GM23338 (cell line): Measurements from ENCODE around the gene VAPB. TPM values are rescaled to one million over a fixed set of nuclear protein-coding genes. Genes with fewer than 3 reads are reported as not detected.

Experiments
- ATAC-seq: fragments of 200-7000 bp; cut with Tn5 transposase; 3 replicates; pipeline ENCODE4 v1.9.1; 2020
- DNase-seq: peaks from one replicate; pipeline ENCODE4 v3.0.0-alpha.2; 2015; ENCODE audit warnings: low spot score
- H2AFZ ChIP-seq: fragments of 200-600 bp; sonication (generic); 2 replicates; pipeline ENCODE4 v1.8.0; 2016; ENCODE audit warnings: antibody characterized with exemption, mild to moderate bottlenecking, moderate library complexity
- H3F3A ChIP-seq: fragments of 200-600 bp; sonication (generic); replicated peaks from 2 replicates; pipeline ENCODE4 v1.8.0; 2017; ENCODE audit warnings: antibody characterized with exemption, mixed run types, low read depth
- H3K27ac ChIP-seq: fragments of 200-600 bp; sonication (generic); 2 replicates; pipeline ENCODE4 v1.6.1; 2016; ENCODE audit warnings: low read depth
- H3K27me3 ChIP-seq: fragments of 200-600 bp; sonication (generic); 2 replicates; pipeline ENCODE4 v1.8.0; 2016; ENCODE audit warnings: mild to moderate bottlenecking, mixed run types, moderate library complexity; ENCODE audit not compliant: insufficient read depth
- H3K36me3 ChIP-seq: fragments of 200-600 bp; sonication (generic); 2 replicates; pipeline ENCODE4 v1.8.0; 2016; ENCODE audit warnings: mild to moderate bottlenecking; ENCODE audit not compliant: insufficient read depth
- H3K4me1 ChIP-seq: fragments of 200-600 bp; sonication (generic); 2 replicates; pipeline ENCODE4 v1.8.0; 2016; ENCODE audit warnings: mild to moderate bottlenecking, moderate library complexity; ENCODE audit not compliant: insufficient read depth
- H3K4me2 ChIP-seq: fragments of 200-600 bp; sonication (generic); 2 replicates; pipeline ENCODE4 v1.7.1; 2017; ENCODE audit warnings: mixed run types
- H3K4me3 ChIP-seq: fragments of 200-600 bp; sonication (generic); 2 replicates; pipeline ENCODE4 v1.6.1; 2016; ENCODE audit warnings: mixed run types
- H3K79me2 ChIP-seq: fragments of 200-600 bp; sonication (generic); replicated peaks from 2 replicates; pipeline ENCODE4 v1.8.0; 2017; ENCODE audit warnings: mild to moderate bottlenecking; ENCODE audit not compliant: insufficient read depth
- H3K9me2 ChIP-seq: fragments of 200-600 bp; sonication (generic); 2 replicates; pipeline ENCODE4 v1.8.0; 2017; ENCODE audit not compliant: insufficient read depth
- H4K20me1 ChIP-seq: fragments of 200-600 bp; sonication (generic); replicated peaks from 2 replicates; pipeline ENCODE4 v1.8.0; 2017; ENCODE audit warnings: mild to moderate bottlenecking; ENCODE audit not compliant: insufficient read depth
- H3K27ac Mint-ChIP-seq: 2 replicates; pipeline ENCODE4 v1.8.0; 2020; ENCODE audit warnings: inconsistent platforms, mild to moderate bottlenecking, moderate library complexity, mixed read lengths
- H3K27me3 Mint-ChIP-seq: 3 replicates; pipeline ENCODE4 v1.8.0; 2022; ENCODE audit warnings: low read depth, mild to moderate bottlenecking, moderate library complexity, mixed read lengths, inconsistent platforms; ENCODE audit not compliant: insufficient read depth, poor library complexity
- H3K36me3 Mint-ChIP-seq: 3 replicates; pipeline ENCODE4 v1.8.0; 2021; ENCODE audit warnings: low read depth, mild to moderate bottlenecking, inconsistent platforms, moderate library complexity, mixed read lengths
- H3K4me1 Mint-ChIP-seq: 3 replicates; pipeline ENCODE4 v1.8.0; 2020; ENCODE audit warnings: mild to moderate bottlenecking, inconsistent platforms, mixed read lengths
- H3K4me3 Mint-ChIP-seq: 3 replicates; pipeline ENCODE4 v1.8.0; 2021; ENCODE audit warnings: moderate library complexity, mild to moderate bottlenecking, inconsistent platforms, mixed read lengths
- H3K9me3 Mint-ChIP-seq: 3 replicates; pipeline ENCODE4 v1.8.0; 2020; ENCODE audit warnings: moderate library complexity, mild to moderate bottlenecking, inconsistent platforms, mixed read lengths
- CREB1 ChIP-seq: fragments of 250-450 bp; sonication (Bioruptor Pico); IDR thresholded peaks from 2 replicates; pipeline ENCODE4 v1.5.0; 2020; ENCODE audit warnings: low read depth, mild to moderate bottlenecking, moderate library complexity
- EZH2 ChIP-seq: fragments of 200-600 bp; sonication (generic); IDR thresholded peaks from one replicate; pipeline ENCODE4 v1.8.0; 2017; ENCODE audit warnings: antibody characterized with exemption, mild to moderate bottlenecking, low read depth; ENCODE audit not compliant: unreplicated experiment
- EZH2phosphoT487 ChIP-seq: fragments of 200-600 bp; sonication (generic); IDR thresholded peaks from one replicate; pipeline ENCODE4 v1.8.1; 2018; ENCODE audit warnings: antibody characterized with exemption; ENCODE audit not compliant: unreplicated experiment
- JUNB ChIP-seq: IDR thresholded peaks from one replicate; pipeline ENCODE4 v1.6.1; 2016; ENCODE audit warnings: antibody characterized with exemption; ENCODE audit not compliant: unreplicated experiment
- NANOG ChIP-seq: IDR thresholded peaks from 2 replicates; pipeline ENCODE4 v1.6.1; 2016; ENCODE audit warnings: antibody characterized with exemption, borderline replicate concordance
- POLR2AphosphoS5 ChIP-seq: IDR thresholded peaks from 2 replicates; pipeline ENCODE4 v1.6.1; 2016; ENCODE audit warnings: antibody characterized with exemption, low read depth
- STAT1 ChIP-seq: IDR thresholded peaks from one replicate; pipeline ENCODE4 v1.6.1; 2016; ENCODE audit warnings: antibody characterized with exemption; ENCODE audit not compliant: unreplicated experiment
- ZNF114 ChIP-seq: fragments of 250-450 bp; sonication (Bioruptor Pico); IDR thresholded peaks from 2 replicates; pipeline ENCODE4 v1.5.0; 2020; ENCODE audit warnings: mild to moderate bottlenecking, moderate library complexity
- ZNF331 ChIP-seq: fragments of 250-450 bp; sonication (Bioruptor Pico); IDR thresholded peaks from 2 replicates; pipeline ENCODE4 v1.5.0; 2020; ENCODE audit warnings: low read depth, mild to moderate bottlenecking, moderate library complexity
- polyA plus RNA-seq: library from polyadenylated mRNA; unstranded; fragments of >200 nt; fragmentation: Nextera tagmentation; extraction: Ambion mirVana; gene quantifications from 2 replicates; pipeline ENCODE4 v1.2.1, GENCODE V29; 2016
- total RNA-seq: library from RNA; depleted of rRNA; stranded (reverse); fragments of >200 nt; shearing (Covaris generic); gene quantifications from 2 replicates; pipeline ENCODE4 v1.2.3, GENCODE V29; 2014
- TF ChIP-seq, protein P1 (sequence below), 2 experiments: fragments of 200-600 bp in 1 of 2; sonication (generic) in 1 of 2; conservative IDR thresholded peaks; 2 replicates each; pipeline versions ENCODE4 v1.5.1 to v1.6.1; 2016 to 2017; ENCODE audit warnings: antibody characterized with exemption in 2 of 2, low read depth in 2 of 2, mild to moderate bottlenecking in 2 of 2, moderate library complexity in 1 of 2
- TF ChIP-seq, protein P2 (sequence below): IDR thresholded peaks from one replicate; pipeline ENCODE4 v1.6.1; 2018; ENCODE audit warnings: antibody characterized with exemption; ENCODE audit not compliant: unreplicated experiment
- TF ChIP-seq, protein P3 (sequence below): IDR thresholded peaks from 2 replicates; pipeline ENCODE4 v1.6.1; 2016; ENCODE audit warnings: antibody characterized with exemption
- TF ChIP-seq, protein P4 (sequence below): fragments of 250-450 bp; sonication (Bioruptor Pico); IDR thresholded peaks from 2 replicates; pipeline ENCODE4 v1.5.0; 2020; ENCODE audit warnings: mild to moderate bottlenecking, moderate library complexity

The VAPB gene
- total and polyA plus RNA-seq, 2 experiments from 2014 or later, result 18.8 to 22.9 TPM

DNA sequence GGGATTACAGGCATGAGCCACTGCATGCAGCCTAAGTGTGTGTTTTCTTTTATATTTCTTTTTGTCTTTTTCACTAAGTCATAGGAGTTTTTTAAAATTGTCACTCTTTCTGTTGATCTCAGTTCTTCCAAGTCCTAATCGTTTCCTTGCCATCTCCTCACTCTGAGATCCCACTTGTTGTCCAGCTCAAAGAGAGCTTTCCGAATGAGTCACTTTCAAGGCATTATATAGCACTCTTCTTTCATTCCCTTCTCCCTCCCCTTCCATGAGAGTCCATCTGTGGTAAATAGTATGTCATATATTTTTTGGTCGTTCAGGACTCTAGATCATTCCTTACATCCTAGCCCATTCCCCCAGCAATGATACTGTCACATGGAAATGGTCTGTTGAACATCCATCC is 4.3 kb downstream of the VAPB start:
- H3K27me3 Mint-ChIP-seq, result peaks cover 5% of the 10 kb centered on the region
- Histone ChIP-seq H3K4me1 (peaks cover 30% of the 10 kb centered on the region), H4K20me1 (peaks cover 41% of the 10 kb centered on the region), H2AFZ (no peak overlapping the region), H3K27me3 (no peaks in the 10 kb centered on the region), H3K27ac (no peak overlapping the region), H3K9me2 (no peaks in the 10 kb centered on the region), H3K36me3 (no peaks in the 10 kb centered on the region), H3K4me2 (no peak overlapping the region), H3F3A (no peaks in the 10 kb centered on the region; the same call in 1 of the 2 replicates), H3K4me3 (no peak overlapping the region), H3K79me2 (peaks cover 89% of the 10 kb centered on the region)
- DNase-seq, result no peak
- no peak overlapping the region for H3K27ac Mint-ChIP-seq
- no peak overlapping the region for H3K4me3 Mint-ChIP-seq
- H3K4me1 Mint-ChIP-seq, result peaks cover 42% of the 10 kb centered on the region
- H3K36me3 Mint-ChIP-seq, result peaks cover 16% of the 10 kb centered on the region; the same call in 2 of the 3 replicates
- no peak for ATAC-seq
- TF ChIP-seq ZNF114 (no peak), ZNF331 (no peak), POLR2AphosphoS5 (no peak), JUNB (no peak), CREB1 (no peak), EZH2phosphoT487 (no peak), STAT1 (no peak), NANOG (no peak), EZH2 (no peak)
- TF ChIP-seq, protein P1, sequence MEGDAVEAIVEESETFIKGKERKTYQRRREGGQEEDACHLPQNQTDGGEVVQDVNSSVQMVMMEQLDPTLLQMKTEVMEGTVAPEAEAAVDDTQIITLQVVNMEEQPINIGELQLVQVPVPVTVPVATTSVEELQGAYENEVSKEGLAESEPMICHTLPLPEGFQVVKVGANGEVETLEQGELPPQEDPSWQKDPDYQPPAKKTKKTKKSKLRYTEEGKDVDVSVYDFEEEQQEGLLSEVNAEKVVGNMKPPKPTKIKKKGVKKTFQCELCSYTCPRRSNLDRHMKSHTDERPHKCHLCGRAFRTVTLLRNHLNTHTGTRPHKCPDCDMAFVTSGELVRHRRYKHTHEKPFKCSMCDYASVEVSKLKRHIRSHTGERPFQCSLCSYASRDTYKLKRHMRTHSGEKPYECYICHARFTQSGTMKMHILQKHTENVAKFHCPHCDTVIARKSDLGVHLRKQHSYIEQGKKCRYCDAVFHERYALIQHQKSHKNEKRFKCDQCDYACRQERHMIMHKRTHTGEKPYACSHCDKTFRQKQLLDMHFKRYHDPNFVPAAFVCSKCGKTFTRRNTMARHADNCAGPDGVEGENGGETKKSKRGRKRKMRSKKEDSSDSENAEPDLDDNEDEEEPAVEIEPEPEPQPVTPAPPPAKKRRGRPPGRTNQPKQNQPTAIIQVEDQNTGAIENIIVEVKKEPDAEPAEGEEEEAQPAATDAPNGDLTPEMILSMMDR (conservative IDR thresholded peaks at IDR 0.05; ENCODE audit: low read depth in 2 of 2), result no peak
- TF ChIP-seq, protein P2, sequence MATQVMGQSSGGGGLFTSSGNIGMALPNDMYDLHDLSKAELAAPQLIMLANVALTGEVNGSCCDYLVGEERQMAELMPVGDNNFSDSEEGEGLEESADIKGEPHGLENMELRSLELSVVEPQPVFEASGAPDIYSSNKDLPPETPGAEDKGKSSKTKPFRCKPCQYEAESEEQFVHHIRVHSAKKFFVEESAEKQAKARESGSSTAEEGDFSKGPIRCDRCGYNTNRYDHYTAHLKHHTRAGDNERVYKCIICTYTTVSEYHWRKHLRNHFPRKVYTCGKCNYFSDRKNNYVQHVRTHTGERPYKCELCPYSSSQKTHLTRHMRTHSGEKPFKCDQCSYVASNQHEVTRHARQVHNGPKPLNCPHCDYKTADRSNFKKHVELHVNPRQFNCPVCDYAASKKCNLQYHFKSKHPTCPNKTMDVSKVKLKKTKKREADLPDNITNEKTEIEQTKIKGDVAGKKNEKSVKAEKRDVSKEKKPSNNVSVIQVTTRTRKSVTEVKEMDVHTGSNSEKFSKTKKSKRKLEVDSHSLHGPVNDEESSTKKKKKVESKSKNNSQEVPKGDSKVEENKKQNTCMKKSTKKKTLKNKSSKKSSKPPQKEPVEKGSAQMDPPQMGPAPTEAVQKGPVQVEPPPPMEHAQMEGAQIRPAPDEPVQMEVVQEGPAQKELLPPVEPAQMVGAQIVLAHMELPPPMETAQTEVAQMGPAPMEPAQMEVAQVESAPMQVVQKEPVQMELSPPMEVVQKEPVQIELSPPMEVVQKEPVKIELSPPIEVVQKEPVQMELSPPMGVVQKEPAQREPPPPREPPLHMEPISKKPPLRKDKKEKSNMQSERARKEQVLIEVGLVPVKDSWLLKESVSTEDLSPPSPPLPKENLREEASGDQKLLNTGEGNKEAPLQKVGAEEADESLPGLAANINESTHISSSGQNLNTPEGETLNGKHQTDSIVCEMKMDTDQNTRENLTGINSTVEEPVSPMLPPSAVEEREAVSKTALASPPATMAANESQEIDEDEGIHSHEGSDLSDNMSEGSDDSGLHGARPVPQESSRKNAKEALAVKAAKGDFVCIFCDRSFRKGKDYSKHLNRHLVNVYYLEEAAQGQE, result no peak
- TF ChIP-seq, protein P3, sequence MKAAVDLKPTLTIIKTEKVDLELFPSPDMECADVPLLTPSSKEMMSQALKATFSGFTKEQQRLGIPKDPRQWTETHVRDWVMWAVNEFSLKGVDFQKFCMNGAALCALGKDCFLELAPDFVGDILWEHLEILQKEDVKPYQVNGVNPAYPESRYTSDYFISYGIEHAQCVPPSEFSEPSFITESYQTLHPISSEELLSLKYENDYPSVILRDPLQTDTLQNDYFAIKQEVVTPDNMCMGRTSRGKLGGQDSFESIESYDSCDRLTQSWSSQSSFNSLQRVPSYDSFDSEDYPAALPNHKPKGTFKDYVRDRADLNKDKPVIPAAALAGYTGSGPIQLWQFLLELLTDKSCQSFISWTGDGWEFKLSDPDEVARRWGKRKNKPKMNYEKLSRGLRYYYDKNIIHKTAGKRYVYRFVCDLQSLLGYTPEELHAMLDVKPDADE, result no peak
- TF ChIP-seq, protein P4, sequence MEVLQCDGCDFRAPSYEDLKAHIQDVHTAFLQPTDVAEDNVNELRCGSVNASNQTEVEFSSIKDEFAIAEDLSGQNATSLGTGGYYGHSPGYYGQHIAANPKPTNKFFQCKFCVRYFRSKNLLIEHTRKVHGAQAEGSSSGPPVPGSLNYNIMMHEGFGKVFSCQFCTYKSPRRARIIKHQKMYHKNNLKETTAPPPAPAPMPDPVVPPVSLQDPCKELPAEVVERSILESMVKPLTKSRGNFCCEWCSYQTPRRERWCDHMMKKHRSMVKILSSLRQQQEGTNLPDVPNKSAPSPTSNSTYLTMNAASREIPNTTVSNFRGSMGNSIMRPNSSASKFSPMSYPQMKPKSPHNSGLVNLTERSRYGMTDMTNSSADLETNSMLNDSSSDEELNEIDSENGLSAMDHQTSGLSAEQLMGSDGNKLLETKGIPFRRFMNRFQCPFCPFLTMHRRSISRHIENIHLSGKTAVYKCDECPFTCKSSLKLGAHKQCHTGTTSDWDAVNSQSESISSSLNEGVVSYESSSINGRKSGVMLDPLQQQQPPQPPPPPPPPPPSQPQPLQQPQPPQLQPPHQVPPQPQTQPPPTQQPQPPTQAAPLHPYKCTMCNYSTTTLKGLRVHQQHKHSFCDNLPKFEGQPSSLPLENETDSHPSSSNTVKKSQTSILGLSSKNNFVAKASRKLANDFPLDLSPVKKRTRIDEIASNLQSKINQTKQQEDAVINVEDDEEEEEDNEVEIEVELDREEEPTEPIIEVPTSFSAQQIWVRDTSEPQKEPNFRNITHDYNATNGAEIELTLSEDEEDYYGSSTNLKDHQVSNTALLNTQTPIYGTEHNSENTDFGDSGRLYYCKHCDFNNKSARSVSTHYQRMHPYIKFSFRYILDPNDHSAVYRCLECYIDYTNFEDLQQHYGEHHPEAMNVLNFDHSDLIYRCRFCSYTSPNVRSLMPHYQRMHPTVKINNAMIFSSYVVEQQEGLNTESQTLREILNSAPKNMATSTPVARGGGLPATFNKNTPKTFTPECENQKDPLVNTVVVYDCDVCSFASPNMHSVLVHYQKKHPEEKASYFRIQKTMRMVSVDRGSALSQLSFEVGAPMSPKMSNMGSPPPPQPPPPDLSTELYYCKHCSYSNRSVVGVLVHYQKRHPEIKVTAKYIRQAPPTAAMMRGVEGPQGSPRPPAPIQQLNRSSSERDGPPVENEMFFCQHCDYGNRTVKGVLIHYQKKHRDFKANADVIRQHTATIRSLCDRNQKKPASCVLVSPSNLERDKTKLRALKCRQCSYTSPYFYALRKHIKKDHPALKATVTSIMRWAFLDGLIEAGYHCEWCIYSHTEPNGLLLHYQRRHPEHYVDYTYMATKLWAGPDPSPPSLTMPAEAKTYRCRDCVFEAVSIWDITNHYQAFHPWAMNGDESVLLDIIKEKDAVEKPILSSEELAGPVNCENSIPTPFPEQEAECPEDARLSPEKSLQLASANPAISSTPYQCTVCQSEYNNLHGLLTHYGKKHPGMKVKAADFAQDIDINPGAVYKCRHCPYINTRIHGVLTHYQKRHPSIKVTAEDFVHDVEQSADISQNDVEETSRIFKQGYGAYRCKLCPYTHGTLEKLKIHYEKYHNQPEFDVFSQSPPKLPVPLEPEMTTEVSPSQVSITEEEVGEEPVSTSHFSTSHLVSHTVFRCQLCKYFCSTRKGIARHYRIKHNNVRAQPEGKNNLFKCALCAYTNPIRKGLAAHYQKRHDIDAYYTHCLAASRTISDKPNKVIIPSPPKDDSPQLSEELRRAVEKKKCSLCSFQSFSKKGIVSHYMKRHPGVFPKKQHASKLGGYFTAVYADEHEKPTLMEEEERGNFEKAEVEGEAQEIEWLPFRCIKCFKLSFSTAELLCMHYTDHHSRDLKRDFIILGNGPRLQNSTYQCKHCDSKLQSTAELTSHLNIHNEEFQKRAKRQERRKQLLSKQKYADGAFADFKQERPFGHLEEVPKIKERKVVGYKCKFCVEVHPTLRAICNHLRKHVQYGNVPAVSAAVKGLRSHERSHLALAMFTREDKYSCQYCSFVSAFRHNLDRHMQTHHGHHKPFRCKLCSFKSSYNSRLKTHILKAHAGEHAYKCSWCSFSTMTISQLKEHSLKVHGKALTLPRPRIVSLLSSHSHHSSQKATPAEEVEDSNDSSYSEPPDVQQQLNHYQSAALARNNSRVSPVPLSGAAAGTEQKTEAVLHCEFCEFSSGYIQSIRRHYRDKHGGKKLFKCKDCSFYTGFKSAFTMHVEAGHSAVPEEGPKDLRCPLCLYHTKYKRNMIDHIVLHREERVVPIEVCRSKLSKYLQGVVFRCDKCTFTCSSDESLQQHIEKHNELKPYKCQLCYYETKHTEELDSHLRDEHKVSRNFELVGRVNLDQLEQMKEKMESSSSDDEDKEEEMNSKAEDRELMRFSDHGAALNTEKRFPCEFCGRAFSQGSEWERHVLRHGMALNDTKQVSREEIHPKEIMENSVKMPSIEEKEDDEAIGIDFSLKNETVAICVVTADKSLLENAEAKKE, result no peak
- H3K9me3 Mint-ChIP-seq, result no peaks in the 10 kb centered on the region
